Adrenal gland (tissue), 5 donors: ENCODE measurements around the gene PCYT1B.

Experiments
- CTCF ChIP-seq, 6 experiments: fragments of 450-650 bp in 4 of 6; fragments of 200-600 bp in 2 of 6; sonication (generic) in 1 of 6; IDR thresholded peaks; 1 replicate in 5 of 6; 2 replicates in 1 of 6; pipeline versions ENCODE4 v1.5.1 to v1.8.0; 2016 to 2021; ENCODE audit warnings: antibody characterized with exemption in 6 of 6, mild to moderate bottlenecking in 2 of 6, moderate library complexity in 1 of 6
- POLR2A ChIP-seq, 2 donors: fragments of 450-650 bp; IDR thresholded peaks; one replicate each; pipeline ENCODE4 v1.6.1; 2017; ENCODE audit warnings: antibody characterized with exemption in 2 of 2, mild to moderate bottlenecking in 2 of 2, moderate library complexity in 1 of 2
- donor health status: DM: no; HTN: no; CAD: no.

- no peak for TF ChIP-seq CTCF (IDR thresholded peaks at IDR 0.05)
- no peak for TF ChIP-seq POLR2A (IDR thresholded peaks at IDR 0.05)
Observed at GRCh38 chrX:24577091-24577490, 70.1 kb downstream of the PCYT1B start.
